ENCODE measurements around the gene SHISA9.

DNA sequence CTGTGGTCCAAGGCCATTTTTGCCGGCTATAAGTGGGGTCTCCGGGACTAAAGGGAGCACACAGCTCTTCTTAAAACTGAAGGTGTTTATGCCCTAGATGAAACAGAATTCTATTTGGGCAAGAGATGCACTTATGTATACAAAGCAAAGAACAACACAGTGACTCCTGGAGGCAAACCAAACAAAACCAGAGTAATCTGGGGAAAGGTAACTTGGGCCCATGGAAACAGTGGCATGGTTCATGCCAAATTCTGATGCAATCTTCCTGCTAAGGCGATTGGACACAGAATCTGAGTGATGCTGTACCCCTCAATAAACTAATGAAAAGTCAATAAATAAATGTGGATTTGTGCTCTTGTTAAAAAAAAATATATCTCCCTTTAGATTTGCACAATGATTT, 20.2 kb upstream of the SHISA9 start:
- no peak for TF ChIP-seq POLR2A (IDR thresholded peaks at IDR 0.05; ENCODE audit: extremely low read depth, insufficient read length)
- TF ChIP-seq, protein P1, sequence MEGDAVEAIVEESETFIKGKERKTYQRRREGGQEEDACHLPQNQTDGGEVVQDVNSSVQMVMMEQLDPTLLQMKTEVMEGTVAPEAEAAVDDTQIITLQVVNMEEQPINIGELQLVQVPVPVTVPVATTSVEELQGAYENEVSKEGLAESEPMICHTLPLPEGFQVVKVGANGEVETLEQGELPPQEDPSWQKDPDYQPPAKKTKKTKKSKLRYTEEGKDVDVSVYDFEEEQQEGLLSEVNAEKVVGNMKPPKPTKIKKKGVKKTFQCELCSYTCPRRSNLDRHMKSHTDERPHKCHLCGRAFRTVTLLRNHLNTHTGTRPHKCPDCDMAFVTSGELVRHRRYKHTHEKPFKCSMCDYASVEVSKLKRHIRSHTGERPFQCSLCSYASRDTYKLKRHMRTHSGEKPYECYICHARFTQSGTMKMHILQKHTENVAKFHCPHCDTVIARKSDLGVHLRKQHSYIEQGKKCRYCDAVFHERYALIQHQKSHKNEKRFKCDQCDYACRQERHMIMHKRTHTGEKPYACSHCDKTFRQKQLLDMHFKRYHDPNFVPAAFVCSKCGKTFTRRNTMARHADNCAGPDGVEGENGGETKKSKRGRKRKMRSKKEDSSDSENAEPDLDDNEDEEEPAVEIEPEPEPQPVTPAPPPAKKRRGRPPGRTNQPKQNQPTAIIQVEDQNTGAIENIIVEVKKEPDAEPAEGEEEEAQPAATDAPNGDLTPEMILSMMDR (IDR thresholded peaks at IDR 0.05; ENCODE audit: low read depth, low read length) = no peak
- no peak for TF ChIP-seq MYC (IDR thresholded peaks at IDR 0.05; ENCODE audit: low read depth, low read length)

Data from NB4 (cell line).